GM18951 (cell line): ENCODE results near the gene ZDHHC24.

Experiments
- POLR2A ChIP-seq: IDR thresholded peaks from 4 replicates; pipeline ENCODE4 v1.6.1; 2011; ENCODE audit warnings: mild to moderate bottlenecking; ENCODE audit not compliant: insufficient read length, insufficient read depth; ENCODE audit errors: extremely low read depth
- in situ Hi-C: fragments of 300-500 bp; cut with MboI; formaldehyde crosslinking; loops from one replicate; pipeline ENCODE4 v1.12.0; 2022; ENCODE audit warnings: low sequenced_read_pairs, mixed read lengths, inconsistent platforms; ENCODE audit not compliant: unreplicated experiment

ZDHHC24 gene

DNA sequence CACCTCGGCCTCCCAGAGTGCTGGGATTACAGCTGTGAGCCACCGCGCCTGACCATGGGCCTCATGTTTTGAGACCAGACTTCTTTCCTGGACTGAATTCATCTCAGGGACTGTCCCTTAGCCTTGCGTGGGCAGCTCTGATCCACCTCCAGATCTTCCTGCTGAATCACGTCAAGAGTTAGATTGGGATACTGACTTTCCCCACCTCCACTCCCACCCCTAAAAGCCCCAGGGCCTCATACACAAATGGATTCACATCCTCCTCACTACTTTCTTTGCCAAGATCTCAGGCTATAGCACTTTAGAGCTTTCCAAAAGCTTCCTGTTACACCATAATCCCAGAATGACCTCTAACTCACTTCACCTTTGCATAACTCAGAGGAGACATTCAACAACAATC is 35.0 kb upstream of the ZDHHC24 start:
- TF ChIP-seq POLR2A: no peak
- in situ Hi-C loops: no loop called here

DNA sequence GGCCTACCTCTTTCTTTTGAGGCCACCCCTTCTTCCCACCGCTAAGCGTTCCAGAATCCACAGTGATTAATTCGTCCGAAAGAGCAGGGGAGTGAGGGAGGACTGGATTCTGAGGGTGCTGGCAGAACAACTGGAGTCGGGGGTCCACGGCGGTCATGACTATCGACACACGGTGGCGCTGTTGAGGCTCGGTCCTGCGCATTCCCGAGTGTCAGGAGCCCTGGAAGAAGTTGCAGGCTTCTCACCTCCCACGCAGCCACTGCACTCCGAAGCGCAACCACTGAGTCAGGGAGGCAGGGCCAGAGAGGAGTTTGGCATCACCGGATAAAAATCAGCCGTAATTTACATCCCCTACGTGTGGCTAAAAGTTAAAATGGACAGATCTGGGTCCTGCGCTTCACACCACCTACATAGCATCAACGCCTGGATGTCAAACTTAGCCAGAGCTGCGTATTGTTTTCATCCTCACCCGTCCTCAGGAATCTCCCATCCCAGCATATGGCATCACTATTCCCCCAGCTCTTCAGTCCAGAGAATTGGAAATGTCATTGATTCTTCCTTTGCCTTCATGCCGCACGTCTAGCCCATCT is 33.3 kb upstream of the ZDHHC24 start:
- in situ Hi-C loops: no loop called here
- no peak for TF ChIP-seq POLR2A

- in situ Hi-C loops: loop anchor here (25.0 kb wide), 1 partner anchor 266 kb away; the partner anchor contains the start of gene RCE1
- TF ChIP-seq POLR2A: no peak
Measured at GRCh38 chr11:66570850-66571180, 25.0 kb upstream of the ZDHHC24 start.

GRCh38 chr11:66570079-66570849 is 24.4 kb upstream of the ZDHHC24 start:
- in situ Hi-C loops: loop anchor here (25.0 kb wide), 1 partner anchor 267 kb away; the partner anchor contains the start of gene RCE1
- TF ChIP-seq POLR2A: no peak

DNA sequence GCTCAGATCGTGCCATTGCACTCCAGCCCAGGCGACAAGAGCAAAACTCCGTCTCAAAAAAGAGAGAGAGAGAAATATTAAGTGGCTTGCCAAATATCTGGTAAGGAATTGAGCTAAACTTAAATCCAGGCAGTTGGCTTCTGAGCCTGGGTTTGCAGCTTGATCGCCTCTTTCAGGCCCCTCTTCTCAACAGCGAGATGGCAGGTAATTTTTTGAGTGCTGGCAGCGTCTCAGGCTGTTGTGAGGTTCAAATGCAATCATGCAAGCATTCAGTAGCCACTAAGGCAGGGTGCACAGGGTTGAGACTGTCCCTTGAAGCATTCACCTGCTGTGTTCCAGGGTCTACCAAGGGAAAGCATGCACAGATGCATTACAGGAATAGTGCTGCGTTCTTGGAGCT is 23.2 kb upstream of the ZDHHC24 start:
- in situ Hi-C loops: loop anchor here (25.0 kb wide), 1 partner anchor 268 kb away; the partner anchor contains the start of gene RCE1
- TF ChIP-seq POLR2A: no peak

GRCh38 chr11:66568124-66568916 is 22.5 kb upstream of the ZDHHC24 start, which contains the start of gene CTSF:
Gene CTSF, minus strand, starts transcription at chr11:66568606. Its CDS starts 120 bp downstream, at chr11:66568486.
- in situ Hi-C loops: loop anchor here (25.0 kb wide), 1 partner anchor 269 kb away; the partner anchor contains the start of gene RCE1
- no peak for TF ChIP-seq POLR2A

DNA sequence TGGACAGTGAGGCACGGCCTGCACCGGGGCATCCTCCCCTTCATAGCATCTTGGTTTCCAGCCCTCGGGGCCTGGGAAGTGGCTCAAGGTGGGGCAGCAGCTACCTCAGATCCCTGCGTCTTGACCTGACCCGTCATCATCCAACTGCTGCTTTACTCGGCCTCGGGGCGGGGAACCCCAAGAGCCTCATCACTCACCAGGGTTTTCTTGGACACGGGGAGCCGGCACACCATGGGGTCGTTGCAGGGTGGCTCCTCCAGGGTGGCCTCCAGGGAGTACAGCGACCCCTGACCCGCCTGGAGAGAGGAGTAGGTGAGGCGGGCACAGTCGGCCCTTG is 21.9 kb upstream of the ZDHHC24 start:
- in situ Hi-C loops: loop anchor here (25.0 kb wide), 1 partner anchor 270 kb away; the partner anchor contains the start of gene RCE1
- no peak for TF ChIP-seq POLR2A

DNA sequence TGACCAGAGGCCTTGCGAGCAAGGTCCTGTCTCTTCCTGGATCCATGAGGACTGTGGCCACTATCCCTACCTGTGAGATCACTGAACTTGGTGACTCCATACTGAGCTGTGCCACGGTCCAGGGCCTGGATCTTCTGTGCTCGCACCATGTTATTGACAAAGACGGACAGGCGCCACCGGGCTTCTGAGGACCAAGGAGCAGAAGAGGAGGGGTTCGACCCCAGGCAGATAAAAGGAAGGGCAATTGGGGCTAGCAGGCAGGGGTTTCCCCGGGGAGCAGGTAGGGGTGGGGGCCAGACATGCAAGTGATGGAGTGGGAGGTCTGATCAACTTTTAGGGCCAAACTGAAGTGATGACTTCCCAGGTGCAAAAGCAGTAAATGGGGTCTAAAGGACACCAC is 20.4 kb upstream of the ZDHHC24 start:
- TF ChIP-seq POLR2A: no peak
- in situ Hi-C loops: loop anchor here (25.0 kb wide), 1 partner anchor 271 kb away; the partner anchor contains the start of gene RCE1

DNA sequence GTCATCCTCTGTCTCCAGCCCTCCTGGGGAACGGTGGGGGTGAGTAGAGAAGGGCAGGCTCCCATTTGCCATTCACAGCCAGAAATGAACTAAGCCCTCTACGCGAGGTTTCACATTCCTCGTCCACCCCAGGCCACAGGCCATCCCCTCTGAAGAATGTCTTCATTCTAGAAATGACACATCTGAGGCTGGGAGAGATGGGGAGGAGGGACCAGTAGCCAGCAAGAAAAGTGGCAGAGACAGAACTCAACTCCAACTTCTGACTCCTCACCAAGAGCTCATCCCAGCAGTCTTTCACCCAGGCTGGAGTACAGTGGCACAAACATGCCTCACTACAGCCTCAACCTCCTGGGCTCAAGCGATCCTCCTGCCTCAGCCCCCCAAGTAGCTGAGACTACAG is 19.1 kb upstream of the ZDHHC24 start:
- in situ Hi-C loops: loop anchor here (25.0 kb wide), 1 partner anchor 272 kb away; the partner anchor contains the start of gene RCE1
- TF ChIP-seq POLR2A: no peak

DNA sequence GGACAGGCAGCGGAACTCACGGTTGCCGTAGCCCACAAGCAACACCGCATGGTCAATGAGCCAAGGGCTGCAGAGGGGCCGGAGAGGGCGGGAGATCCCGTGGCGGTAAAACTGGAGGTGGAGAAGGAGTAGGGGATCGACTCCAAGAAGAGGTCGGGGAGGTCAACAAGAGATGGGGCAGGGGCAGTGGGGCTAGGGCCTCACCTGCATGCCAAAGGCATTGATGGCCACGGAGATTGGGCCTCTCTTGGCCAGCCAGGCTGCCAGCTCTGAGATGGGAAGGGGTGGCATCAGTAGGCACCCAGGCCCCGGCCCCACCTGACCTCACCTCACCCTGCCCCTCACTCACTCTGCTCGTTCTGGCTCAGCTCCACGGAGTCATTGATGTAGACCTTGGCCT is 18.7 kb upstream of the ZDHHC24 start:
- in situ Hi-C loops: loop anchor here (25.0 kb wide), 1 partner anchor 273 kb away; the partner anchor contains the start of gene RCE1
- TF ChIP-seq POLR2A: no peak

DNA sequence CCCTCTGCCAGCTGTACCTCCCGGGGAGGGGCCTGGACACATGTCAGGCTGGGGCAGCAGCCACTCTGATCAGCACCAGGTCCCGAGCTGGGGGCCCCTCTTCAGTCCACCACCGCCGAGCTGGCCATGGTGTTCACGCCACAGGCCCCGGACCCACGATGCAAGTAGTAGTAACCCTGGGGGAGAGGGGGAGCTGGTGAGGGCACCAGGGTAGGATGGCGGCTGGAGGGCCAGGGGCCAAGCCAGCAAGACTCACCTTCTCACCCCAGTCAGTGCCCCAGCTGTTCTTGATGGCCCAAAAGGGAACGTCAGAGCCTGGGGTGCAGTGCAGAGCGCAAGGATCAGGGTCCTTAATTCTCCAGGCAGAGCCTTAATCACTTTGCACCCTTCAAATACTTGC is 18.0 kb upstream of the ZDHHC24 start:
- in situ Hi-C loops: loop anchor here (25.0 kb wide), 1 partner anchor 273 kb away; the partner anchor contains the start of gene RCE1
- TF ChIP-seq POLR2A: no peak

- in situ Hi-C loops: loop anchor here (25.0 kb wide), 1 partner anchor 274 kb away; the partner anchor contains the start of gene RCE1
Measured at GRCh38 chr11:66562907-66563583, 17.2 kb upstream of the ZDHHC24 start.

GRCh38 chr11:66562275-66562674 is 16.4 kb upstream of the ZDHHC24 start:
- in situ Hi-C loops: loop anchor here (25.0 kb wide), 1 partner anchor 275 kb away; the partner anchor contains the start of gene RCE1
- no peak for TF ChIP-seq POLR2A

More at GRCh38 chr11:66562907-66563583, 17.2 kb upstream of the ZDHHC24 start:
- no peak for TF ChIP-seq POLR2A

DNA sequence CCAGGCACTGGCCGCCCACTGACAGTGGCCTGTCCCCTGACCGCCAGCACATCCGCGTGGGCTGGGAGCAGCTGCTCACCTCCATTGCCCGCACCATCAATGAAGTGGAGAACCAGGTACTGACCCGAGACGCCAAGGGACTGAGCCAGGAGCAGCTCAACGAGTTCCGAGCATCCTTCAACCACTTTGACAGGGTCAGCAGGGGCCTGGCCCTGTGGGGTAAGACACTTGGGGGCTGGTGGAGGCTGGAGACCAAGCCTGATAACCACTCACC is 16.1 kb upstream of the ZDHHC24 start:
- in situ Hi-C loops: loop anchor here (25.0 kb wide), 1 partner anchor 275 kb away; the partner anchor contains the start of gene RCE1
- no peak for TF ChIP-seq POLR2A
